IMR-90 (cell line): ENCODE data around the gene SOX6. TPM values are rescaled to one million over a fixed set of nuclear protein-coding genes. Genes with fewer than 3 reads are reported as not detected.

ENCODE experiments used
- ATAC-seq: fragments of 200-7000 bp; cut with Tn5 transposase; 2 replicates; pipeline ENCODE4 v1.9.1; 2020; ENCODE audit warnings: low read depth, mild to moderate bottlenecking, moderate library complexity
- BruUV-seq: library from RNA; stranded (reverse); fragments of 400-500 nt; replicated peaks from 2 replicates; lab custom pipeline; 2021; lab: Mats Ljungman, UMichigan
- CTCF ChIA-PET: fragments of 300-600 bp; formaldehyde crosslinking; extraction: SDS; loops from one replicate; lab custom pipeline; 2021; ENCODE audit warnings: antibody characterized with exemption; lab: Yijun Ruan, JAX
- POLR2A ChIA-PET: fragments of 300-600 bp; sonication (Branson Sonifier 250); formaldehyde crosslinking; loops from one replicate; lab custom pipeline; 2022; ENCODE audit warnings: antibody characterized with exemption; ENCODE audit not compliant: unreplicated experiment; lab: Charles Lee
- DNase-seq: peaks from one replicate; pipeline ENCODE4 v3.0.0; 2013
- H2AFZ ChIP-seq: replicated peaks from 2 replicates; pipeline ENCODE3; 2013; ENCODE audit warnings: low read length, mild to moderate bottlenecking; ENCODE audit not compliant: poor library complexity
- H2AK5ac ChIP-seq: 2 replicates; pipeline ENCODE4 v1.6.1; 2013; ENCODE audit warnings: low read depth, low read length, inconsistent platforms
- H2AK9ac ChIP-seq: replicated peaks from 2 replicates; pipeline ENCODE3; 2013; ENCODE audit warnings: mild to moderate bottlenecking, low read depth, low read length, moderate library complexity; ENCODE audit not compliant: poor library complexity
- H2BK120ac ChIP-seq: 2 replicates; pipeline ENCODE4 v1.6.1; 2013; ENCODE audit warnings: low read depth, low read length, inconsistent platforms
- H2BK15ac ChIP-seq: 3 replicates; pipeline ENCODE4 v1.6.1; 2013; ENCODE audit warnings: low read depth, low read length, inconsistent platforms
- H2BK20ac ChIP-seq: 2 replicates; pipeline ENCODE4 v1.6.1; 2013; ENCODE audit warnings: low read depth, mild to moderate bottlenecking, inconsistent platforms, low read length, moderate library complexity
- H2BK5ac ChIP-seq: 2 replicates; pipeline ENCODE4 v1.6.1; 2013; ENCODE audit warnings: mild to moderate bottlenecking, low read depth, low read length, inconsistent platforms; ENCODE audit not compliant: poor library complexity, severe bottlenecking
- H3K14ac ChIP-seq: replicated peaks from 2 replicates; pipeline ENCODE4 v1.6.1; 2013; ENCODE audit warnings: low read depth, low read length, inconsistent platforms
- H3K18ac ChIP-seq: 2 replicates; pipeline ENCODE4 v1.6.1; 2013; ENCODE audit warnings: low read depth, low read length, control low read depth
- H3K23ac ChIP-seq: 2 replicates; pipeline ENCODE4 v1.6.1; 2013; ENCODE audit warnings: low read depth, low read length, inconsistent platforms
- H3K27ac ChIP-seq: 2 replicates; pipeline ENCODE4 v1.5.1; 2013; ENCODE audit warnings: mild to moderate bottlenecking, control low read depth, low read length; ENCODE audit not compliant: insufficient read depth
- H3K27me3 ChIP-seq: 2 replicates; pipeline ENCODE4 v1.6.1; 2013; ENCODE audit warnings: low read length; ENCODE audit not compliant: control insufficient read depth, insufficient read depth
- H3K36me3 ChIP-seq: 2 replicates; pipeline ENCODE4 v1.6.1; 2013; ENCODE audit warnings: low read length, mixed read lengths; ENCODE audit not compliant: control insufficient read depth, insufficient read depth
- H3K4ac ChIP-seq: 2 replicates; pipeline ENCODE4 v1.6.1; 2013; ENCODE audit warnings: low read depth, low read length, inconsistent platforms
- H3K4me1 ChIP-seq: 2 replicates; pipeline ENCODE4 v1.6.1; 2013; ENCODE audit warnings: low read length, mixed read lengths; ENCODE audit not compliant: control insufficient read depth, insufficient read depth
- H3K4me2 ChIP-seq: 2 replicates; pipeline ENCODE4 v1.6.1; 2013; ENCODE audit warnings: low read depth, mild to moderate bottlenecking, control low read depth, low read length, moderate library complexity
- H3K4me3 ChIP-seq: 2 replicates; pipeline ENCODE4 v1.5.1; 2013; ENCODE audit warnings: low read depth, mild to moderate bottlenecking, control low read depth, low read length, moderate library complexity; ENCODE audit not compliant: insufficient read depth
- H3K56ac ChIP-seq: 2 replicates; pipeline ENCODE4 v1.6.1; 2013; ENCODE audit warnings: low read length, inconsistent platforms; ENCODE audit not compliant: insufficient read depth; ENCODE audit errors: extremely low read depth
- H3K79me1 ChIP-seq, 2 experiments: 2 replicates each; pipeline ENCODE4 v1.6.1; 2013; ENCODE audit warnings: low read length in 2 of 2, inconsistent platforms in 1 of 2, low read depth in 1 of 2
- H3K9ac ChIP-seq: 2 replicates; pipeline ENCODE4 v1.6.1; 2013; ENCODE audit warnings: low read depth, low read length, control low read depth
- H3K9me1 ChIP-seq: 2 replicates; pipeline ENCODE4 v1.6.1; 2013; ENCODE audit warnings: low read length, inconsistent platforms; ENCODE audit not compliant: insufficient read depth
- H3K9me3 ChIP-seq: 2 replicates; pipeline ENCODE4 v1.6.1; 2013; ENCODE audit warnings: low read length; ENCODE audit not compliant: control insufficient read depth, insufficient read depth
- H4K20me1 ChIP-seq: 2 replicates; pipeline ENCODE4 v1.6.1; 2013; ENCODE audit warnings: low read length, inconsistent platforms; ENCODE audit not compliant: insufficient read depth
- H4K5ac ChIP-seq: 2 replicates; pipeline ENCODE4 v1.6.1; 2013; ENCODE audit warnings: mild to moderate bottlenecking, low read depth, low read length, control low read depth
- H4K8ac ChIP-seq, 2 experiments: 2 replicates each; pipeline ENCODE4 v1.6.1; 2013; ENCODE audit warnings: low read depth in 2 of 2, low read length in 2 of 2, control low read depth in 1 of 2, inconsistent platforms in 1 of 2
- H4K91ac ChIP-seq: 2 replicates; pipeline ENCODE4 v1.6.1; 2013; ENCODE audit warnings: low read depth, low read length, inconsistent platforms; ENCODE audit not compliant: insufficient read depth
- BHLHE40 ChIP-seq: fragments of 150-350 bp; IDR thresholded peaks from 2 replicates; pipeline ENCODE4 v1.6.1; 2016; ENCODE audit warnings: mild to moderate bottlenecking, low read depth, low read length
- ELK1 ChIP-seq: fragments of 150-350 bp; IDR thresholded peaks from 2 replicates; pipeline ENCODE4 v1.6.1; 2016; ENCODE audit warnings: low read depth, mild to moderate bottlenecking, low read length, moderate library complexity, borderline replicate concordance
- RCOR1 ChIP-seq: IDR thresholded peaks from 2 replicates; pipeline ENCODE4 v1.6.1; 2012; ENCODE audit warnings: mild to moderate bottlenecking, low read length, improper control_type of control experiment; ENCODE audit not compliant: insufficient replicate concordance
- RFX5 ChIP-seq: IDR thresholded peaks from 2 replicates; pipeline ENCODE4 v1.8.0; 2012; ENCODE audit warnings: low read depth, mild to moderate bottlenecking, low read length, moderate library complexity
- SMC3 ChIP-seq: fragments of 150-350 bp; IDR thresholded peaks from 2 replicates; pipeline ENCODE4 v1.6.1; 2016; ENCODE audit warnings: low read depth, mild to moderate bottlenecking, antibody characterized with exemption, low read length, moderate library complexity
- USF2 ChIP-seq: fragments of 150-350 bp; IDR thresholded peaks from 2 replicates; pipeline ENCODE4 v1.6.1; 2017; ENCODE audit warnings: mild to moderate bottlenecking, antibody characterized with exemption, low read length, low read depth
- WGBS, 2 experiments: methylation state at CpG; one replicate each; pipeline versions ENCODE4 v1.1.5 to v1.1.7; 2013; ENCODE audit warnings: missing lambda C conversion rate in 2 of 2; ENCODE audit not compliant: insufficient read length in 1 of 2; ENCODE audit errors: extremely low coverage in 2 of 2; 5-methylcytosine and 5-hydroxymethylcytosine counted together
- dilution Hi-C: fragments of 300-500 bp; cut with HindIII; formaldehyde crosslinking; loops from one replicate; pipeline ENCODE4 v1.14.3; 2018; ENCODE audit warnings: low sequenced_read_pairs; ENCODE audit not compliant: unreplicated experiment
- in situ Hi-C: fragments of 300-500 bp; cut with MboI; formaldehyde crosslinking; loops from 3 replicates; pipeline ENCODE4 v1.14.3; 2019; ENCODE audit warnings: low sequenced_read_pairs, inconsistent platforms, mixed read lengths
- intact Hi-C: fragments of 100-400 bp; cut with micrococcal nuclease; formaldehyde crosslinking; loops from 2 replicates; pipeline ENCODE4 v1.10.0; 2022
- polyA plus RNA-seq, 3 experiments: library from polyadenylated mRNA; depleted of rRNA; stranded (reverse); fragments of >200 nt; gene quantifications; 2 replicates each; pipeline ENCODE4 v1.2.3, GENCODE V29; 2012; ENCODE audit warnings: low replicate concordance in 1 of 3
- total RNA-seq: library from RNA; depleted of rRNA; stranded (reverse); fragments of >200 nt; gene quantifications from 2 replicates; pipeline ENCODE4 v1.2.3, GENCODE V29; 2012

The SOX6 gene
- total and polyA plus RNA-seq, 2 of the 4 experiments (the other 2 are of a cell fraction) = 1.7 to 7.7 TPM

- H4K5ac ChIP-seq = no peak overlapping the region
- no peaks in the 10 kb centered on the region for H3K79me1 ChIP-seq
- H3K23ac ChIP-seq = no peak overlapping the region
- no peak overlapping the region for H3K14ac ChIP-seq
- no peak overlapping the region for H3K4me3 ChIP-seq
- H3K27ac ChIP-seq = no peak overlapping the region
- ATAC-seq (no peak), DNase-seq (no peak)
- H4K8ac ChIP-seq = no peak overlapping the region
- H3K56ac ChIP-seq = no peak overlapping the region
- intact Hi-C loops = no loop called here
- no peaks in the 10 kb centered on the region for H4K20me1 ChIP-seq
- no peaks in the 10 kb centered on the region for H3K9me1 ChIP-seq
- POLR2A ChIA-PET = no interaction called here
- no peaks in the 10 kb centered on the region for H3K27me3 ChIP-seq
- no peaks in the 10 kb centered on the region for H3K9me3 ChIP-seq
- no peak overlapping the region for H2AK9ac ChIP-seq
- no peak overlapping the region for H3K18ac ChIP-seq
- no peak overlapping the region for H3K9ac ChIP-seq
- dilution Hi-C loops = no loop called here
- no peak overlapping the region for H2BK15ac ChIP-seq
- no peak overlapping the region for H2AFZ ChIP-seq
- no peaks in the 10 kb centered on the region for H3K36me3 ChIP-seq
- no peak overlapping the region for H2AK5ac ChIP-seq
- no peak overlapping the region for H3K4ac ChIP-seq
- in situ Hi-C loops = no loop called here
- no peak overlapping the region for H2BK120ac ChIP-seq
- H2BK5ac ChIP-seq = no peak overlapping the region
- TF ChIP-seq RCOR1 (no peak), ELK1 (no peak), RFX5 (no peak), BHLHE40 (no peak), SMC3 (no peak), USF2 (no peak)
- no peak overlapping the region for H3K4me2 ChIP-seq
- no peak overlapping the region for H2BK20ac ChIP-seq
- 67% methylated on average over 1 of the region's 1 CpG; no CpG with 5 or more reads in 1 of the 2 experiments for WGBS, 2 experiments
- peaks cover 2% of the 10 kb centered on the region; the same call in 1 of the 2 replicates for H3K4me1 ChIP-seq
- CTCF ChIA-PET = no interaction called here
- no TSS peak for BruUV-seq
- no peak overlapping the region for H4K91ac ChIP-seq
Observed at GRCh38 chr11:15918674-15919073, 437.7 kb downstream of the SOX6 start.
